Cerebellar nuclear complex (tissue), 1 donor: Measurements from ENCODE around the gene TMEM82.

Experiments used
- DNase-seq, 2 experiments: peaks; one replicate each; lab custom pipeline; 2025; lab: John Stamatoyannopoulos, UW

The TMEM82 gene

DNA sequence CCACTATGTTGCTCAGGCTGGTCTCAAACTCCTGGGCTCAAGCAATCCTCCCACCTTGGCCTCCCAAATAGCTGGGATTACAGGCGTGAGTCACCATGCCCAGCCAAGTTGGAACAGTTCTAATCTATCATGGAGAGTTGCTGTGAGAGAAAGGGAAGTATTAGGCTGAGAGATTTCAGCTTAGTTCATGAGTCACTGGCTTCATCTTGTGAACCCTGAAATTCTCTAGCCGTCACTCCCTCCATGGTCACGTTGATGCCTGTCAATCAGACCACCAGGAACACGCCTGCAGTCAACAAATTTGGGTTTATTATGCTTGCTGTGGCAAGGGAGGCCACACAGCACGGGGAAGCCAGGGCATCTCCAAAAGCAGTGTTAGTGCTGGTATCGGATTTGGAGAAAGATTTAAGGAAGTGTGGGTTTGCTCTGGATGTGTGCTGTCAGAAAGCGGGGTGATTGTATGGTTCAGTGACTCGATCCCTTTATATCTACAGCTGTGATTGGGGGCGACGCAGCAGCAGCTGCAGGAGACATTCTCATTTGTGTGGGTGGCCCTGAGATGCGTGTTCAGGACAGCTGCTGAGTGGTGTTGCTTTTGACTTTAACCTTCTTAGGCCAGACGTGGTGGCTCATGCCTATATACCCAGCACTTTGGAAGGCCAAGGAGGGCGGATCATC lies 46.5 kb downstream of the TMEM82 start:
- DNase-seq = no peak

- DNase-seq = no peak
Observed at GRCh38 chr1:15796086-15796462, 53.8 kb downstream of the TMEM82 start.
